HG03571 (cell line): Measurements from ENCODE around the gene GMCL2.

Experiments used
- ATAC-seq: cut with Tn5 transposase; IDR thresholded peaks from one replicate; pipeline ENCODE4 v1.9.1; 2021; ENCODE audit not compliant: unreplicated experiment

GMCL2 gene

DNA sequence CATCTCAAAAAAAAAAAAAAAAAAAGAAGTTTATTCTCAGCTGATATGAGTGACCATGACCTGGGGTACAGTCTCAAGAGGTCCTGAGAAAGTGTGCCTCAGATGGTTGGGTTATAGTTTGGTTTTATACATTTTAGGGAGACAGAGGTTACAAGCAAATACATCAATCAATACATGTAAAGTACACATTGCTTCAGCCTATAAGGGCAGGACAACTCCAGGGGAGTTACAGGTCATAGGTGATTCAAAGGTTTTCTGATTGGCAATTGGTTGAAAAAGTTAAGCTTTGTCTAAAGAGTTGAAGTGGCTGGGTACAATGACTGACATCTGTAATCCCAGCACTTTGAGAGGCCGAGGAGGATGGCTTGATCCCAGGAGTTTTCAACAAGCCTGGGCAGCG is 2.3 kb upstream of the GMCL2 start:
- ATAC-seq = no peak

DNA sequence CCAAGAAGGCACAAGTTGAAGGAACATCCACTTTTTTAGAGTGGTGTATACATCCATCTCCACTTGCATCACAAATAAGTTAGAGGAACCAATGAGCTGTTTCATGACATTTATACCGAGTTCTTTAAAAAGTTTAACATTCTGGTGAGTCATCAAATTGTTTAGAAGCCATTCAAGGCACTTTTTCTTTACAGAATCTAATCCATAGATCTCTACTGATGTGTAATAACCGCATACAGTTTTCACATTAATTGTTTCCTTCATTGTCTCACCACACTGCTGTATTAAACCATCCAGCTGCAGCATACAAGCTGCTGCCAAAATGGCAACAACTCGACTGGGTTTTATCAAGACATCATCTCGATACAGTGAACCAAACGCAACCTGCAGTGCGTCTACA is 744 bp downstream of the GMCL2 start:
- ATAC-seq = no peak

DNA sequence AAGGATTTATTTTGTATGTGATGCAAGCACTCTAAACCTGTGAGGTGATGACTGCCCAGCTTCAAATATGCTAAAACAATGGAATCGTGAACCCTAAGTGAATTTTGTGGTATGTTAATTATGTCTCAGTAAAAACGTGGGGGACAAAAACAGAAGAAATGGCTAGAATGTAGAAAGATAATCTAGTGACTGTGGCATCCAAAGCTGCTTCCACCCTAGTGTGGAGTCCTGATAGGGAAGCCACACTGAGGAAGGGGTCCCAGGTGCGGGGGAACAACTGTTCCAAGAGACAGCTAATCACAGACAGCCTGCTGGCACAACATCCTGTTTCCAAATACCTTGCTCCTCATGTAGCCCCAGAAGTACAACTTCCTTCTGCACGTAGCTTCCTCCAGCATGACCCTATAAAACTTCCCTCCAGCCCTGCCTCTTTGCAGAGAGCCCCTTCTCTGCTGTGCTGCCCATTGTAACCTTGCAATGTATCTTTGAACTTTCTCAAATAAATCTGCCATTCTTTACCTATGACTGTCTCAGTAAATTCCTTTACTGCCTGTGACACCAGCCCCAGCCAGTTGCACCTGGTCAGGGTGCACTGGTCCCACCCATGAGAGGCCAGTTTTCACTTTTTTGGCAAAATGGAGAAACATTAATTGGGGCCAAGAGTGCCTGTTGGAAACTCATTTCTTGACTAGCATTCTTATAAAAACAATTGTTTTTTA is 4.9 kb downstream of the GMCL2 start:
- ATAC-seq = no peak

DNA sequence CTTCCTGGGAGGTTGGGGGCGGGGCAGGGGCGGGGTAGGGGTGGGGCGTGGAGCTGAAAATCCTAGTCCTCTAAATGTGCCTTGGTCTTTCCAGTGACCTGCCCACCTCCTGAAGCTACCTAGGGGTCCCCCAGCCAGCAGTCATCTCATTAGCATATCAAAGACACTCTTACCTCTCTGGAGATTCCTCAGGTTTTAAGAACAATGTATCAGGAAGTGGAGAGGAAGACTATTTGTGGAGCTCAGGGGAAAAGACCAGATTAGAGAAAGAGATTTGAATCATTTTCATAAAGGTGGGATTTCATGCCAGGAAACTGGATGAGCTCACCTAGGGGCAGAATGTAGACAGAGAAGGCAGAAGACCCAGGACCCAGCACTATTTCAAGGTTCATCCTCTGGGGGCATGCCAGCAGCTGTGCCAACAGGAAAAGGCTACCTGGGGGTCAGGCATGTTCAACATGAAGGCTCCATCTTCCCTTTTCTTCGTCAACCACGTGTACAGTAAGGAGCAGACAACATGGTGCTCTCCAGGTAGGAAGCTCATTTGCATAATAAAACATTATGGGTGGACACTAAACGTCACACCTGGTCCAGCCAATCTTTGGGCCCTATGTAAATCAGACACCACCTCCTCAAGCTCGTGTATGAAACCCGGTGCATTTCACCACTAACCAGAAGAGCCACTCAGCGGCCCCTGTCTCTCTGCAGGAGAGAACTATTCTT is 6.9 kb downstream of the GMCL2 start:
- ATAC-seq = no peak

DNA sequence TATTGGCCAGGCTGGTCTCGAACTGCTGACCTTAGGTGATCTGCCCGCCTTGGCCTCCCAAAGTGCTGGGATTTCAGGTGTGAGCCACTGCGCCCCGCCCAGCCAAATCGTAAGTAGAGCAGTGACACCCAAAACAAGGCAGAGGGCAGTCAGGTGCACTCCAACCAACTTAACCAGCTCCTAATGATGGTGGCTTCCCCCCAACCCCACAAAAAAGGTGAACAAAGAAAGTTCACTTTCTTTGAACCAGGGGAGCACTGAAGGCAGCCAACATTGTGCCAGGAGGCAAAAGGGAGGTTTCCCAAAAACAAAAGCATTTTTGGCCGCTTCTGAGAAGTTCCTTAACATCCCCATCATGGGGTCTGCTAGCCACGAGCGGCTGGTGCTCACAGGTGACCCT is 9.6 kb downstream of the GMCL2 start:
- no peak for ATAC-seq

DNA sequence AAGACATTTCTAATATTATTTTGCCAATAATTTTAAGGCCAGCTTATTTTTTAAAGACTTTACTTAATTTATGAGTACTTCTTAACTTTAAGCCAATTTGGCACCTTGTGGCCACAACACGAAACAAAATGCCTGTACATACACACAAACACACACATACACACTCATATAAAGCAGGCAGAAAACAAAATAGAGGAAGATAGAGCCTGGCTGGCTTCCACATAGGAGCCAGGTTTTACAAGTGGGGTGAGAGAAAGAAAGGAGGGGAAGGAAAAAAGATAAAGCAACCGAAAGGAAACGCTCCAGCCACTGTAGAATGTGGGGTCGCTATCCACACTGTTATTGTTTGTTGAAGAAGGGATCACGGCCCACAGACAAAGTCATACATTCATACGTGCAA is 10.4 kb downstream of the GMCL2 start:
- ATAC-seq = no peak

DNA sequence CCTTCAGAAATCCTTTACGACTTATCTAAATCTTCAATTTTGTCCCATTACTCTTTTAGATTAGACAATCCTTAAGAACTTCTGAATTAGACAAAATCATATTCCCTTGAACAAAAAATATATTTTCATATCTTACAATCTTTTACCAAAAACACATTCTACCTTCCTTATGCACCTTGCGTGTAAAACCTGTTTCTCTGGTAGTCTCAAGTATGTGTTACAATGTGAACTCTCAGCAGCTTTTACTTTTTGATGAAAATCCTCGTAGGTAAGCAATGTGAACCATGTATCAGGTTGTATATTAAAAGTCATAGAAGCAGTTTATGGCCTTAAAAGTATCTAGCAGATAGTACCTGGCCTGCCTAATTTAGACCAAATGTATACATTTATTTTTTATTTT is 12.7 kb downstream of the GMCL2 start:
- no peak for ATAC-seq

DNA sequence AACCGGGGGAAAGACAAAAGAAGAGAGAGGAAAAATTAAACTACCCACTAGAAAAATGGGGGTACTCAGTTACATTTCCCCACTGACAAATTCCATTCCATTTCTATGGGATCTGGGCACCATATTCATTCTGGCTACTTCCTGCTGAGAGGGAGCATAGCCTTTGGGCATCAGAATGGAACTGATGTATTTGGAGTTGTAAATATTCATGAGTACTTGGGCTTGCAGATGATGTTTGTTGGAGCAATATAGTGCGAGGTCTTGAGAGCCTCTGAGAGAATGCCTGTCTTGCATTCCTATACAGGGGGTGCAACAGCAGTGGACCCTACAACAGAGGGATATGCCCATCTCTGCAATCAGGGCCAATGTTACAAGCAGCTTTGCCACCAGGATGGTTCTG is 16.7 kb downstream of the GMCL2 start:
- ATAC-seq = no peak

DNA sequence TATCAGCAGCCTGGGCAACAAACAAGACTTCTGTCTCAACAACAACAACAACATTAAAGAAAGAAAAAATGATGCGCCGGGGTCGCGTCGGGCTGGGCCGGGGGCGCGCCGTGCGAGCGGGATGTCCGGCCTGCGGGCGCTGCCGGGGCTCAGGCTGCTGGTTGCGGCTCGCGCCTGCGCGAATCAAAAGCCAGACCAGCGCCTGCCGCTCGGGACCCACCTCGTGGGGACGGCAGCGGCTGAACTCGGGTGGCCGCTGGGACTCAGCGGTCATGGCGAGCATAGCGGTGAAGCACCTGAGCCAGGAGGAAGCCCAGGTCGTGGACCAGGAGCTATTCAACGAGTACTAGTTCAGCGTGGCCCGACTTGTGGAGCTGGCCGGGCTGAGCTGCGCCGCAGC is 21.6 kb downstream of the GMCL2 start:
- ATAC-seq = no peak

DNA sequence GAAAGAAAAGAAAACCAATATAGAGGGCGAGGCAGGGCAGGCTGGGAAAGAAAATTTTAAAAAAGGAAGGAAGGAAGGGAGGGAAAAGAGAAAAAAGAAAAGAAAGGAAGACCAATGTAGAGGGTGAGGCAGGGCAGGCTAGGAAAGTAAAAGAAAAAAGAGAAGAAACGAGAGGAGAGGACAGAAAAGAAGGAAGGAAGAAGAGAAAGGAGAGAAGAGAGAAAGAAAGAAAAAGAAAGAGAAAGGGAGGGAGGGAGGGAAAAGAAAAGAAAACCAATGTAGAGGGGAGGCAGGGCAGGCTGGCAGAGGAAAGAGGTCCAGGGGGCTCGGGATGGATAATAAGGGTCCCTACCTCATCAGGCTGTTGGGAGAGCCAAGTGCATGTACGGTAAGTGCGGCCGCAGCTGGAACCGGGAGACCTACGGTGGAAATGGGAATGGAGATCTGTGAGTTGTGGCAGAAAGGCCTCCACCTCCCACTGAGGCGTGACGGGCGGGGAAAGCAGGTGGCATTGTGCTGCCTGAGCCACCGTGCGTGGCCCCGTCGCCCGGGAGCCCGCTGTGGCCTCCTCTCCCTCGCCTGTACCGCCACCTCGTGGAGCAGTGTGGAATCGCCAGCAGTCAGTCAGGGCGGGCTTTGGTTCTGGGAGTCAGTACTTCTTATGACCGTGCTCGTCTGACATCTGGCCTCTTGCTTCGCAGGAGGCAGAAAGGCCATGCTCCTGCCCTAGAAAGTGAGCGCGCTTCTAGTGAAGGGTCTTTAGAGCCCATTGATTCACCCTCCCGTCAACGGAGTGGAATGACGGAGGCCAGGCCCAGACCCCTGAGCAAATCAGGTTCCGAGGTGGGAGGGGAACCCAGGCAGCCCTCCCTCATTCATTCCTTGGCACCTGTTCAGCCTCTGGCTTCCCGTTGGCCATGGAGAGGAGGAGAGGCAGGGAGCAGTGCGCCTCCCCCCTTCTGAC is 23.1 kb downstream of the GMCL2 start:
- peak; percentile 83 for ATAC-seq

DNA sequence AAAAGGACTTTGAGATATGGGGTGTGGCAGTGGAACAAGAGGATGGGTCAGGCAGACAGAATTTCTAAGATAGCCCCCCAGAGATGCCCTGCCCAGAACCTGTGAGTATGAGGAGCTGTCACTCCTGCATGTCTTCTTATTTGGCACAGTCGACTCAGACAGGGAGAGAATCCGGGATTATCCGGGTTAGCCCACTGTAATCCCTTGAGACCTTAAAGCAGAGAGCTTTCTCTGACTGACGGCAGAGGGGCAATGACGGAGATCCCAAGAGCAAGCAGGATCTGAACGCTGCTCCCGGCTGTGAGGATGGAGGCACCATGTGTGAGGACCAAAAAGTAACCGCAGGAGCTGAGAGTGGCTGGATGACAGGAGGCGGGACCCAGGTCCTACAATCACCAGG is 24.7 kb downstream of the GMCL2 start:
- no peak for ATAC-seq

DNA sequence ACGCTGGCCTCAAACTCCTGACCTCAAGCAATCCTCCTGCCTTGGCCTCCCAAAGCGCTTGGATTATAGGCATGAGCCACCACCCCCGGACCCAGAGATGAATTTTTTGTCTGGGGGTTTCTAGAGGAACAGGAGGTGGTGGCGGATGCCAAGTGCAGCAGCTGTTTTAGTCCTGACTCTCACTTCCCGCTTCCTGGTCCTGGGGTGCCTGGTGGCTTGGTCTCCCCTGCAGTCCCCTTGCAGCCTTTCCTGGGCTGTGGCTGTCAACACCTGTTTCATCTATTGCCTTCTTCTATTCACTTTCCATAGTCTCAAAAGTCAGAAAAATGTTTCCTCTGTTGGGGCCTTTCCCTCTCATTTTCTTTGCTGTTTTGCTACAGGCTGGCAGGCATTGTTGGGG is 27.0 kb downstream of the GMCL2 start:
- ATAC-seq = no peak

DNA sequence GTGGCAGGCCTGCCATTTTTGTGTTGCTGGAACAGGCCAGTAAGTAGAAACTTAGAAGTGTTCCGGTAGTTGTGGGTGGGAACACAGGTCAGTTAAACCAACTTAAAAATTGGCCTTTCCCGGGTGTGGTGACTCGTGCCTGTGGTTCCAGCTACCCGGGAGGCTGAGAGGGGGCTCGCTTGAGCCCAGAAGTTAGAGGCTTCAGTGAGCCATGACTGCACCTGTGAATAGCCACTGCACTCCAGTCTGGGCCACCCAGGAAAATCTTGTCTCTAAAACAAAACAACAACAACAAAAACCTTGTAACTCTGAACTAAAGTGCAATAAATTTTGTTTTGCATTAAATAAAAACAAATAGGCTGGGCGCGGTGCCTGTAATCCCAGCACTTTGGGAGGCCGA is 32.1 kb downstream of the GMCL2 start:
- ATAC-seq = no peak

DNA sequence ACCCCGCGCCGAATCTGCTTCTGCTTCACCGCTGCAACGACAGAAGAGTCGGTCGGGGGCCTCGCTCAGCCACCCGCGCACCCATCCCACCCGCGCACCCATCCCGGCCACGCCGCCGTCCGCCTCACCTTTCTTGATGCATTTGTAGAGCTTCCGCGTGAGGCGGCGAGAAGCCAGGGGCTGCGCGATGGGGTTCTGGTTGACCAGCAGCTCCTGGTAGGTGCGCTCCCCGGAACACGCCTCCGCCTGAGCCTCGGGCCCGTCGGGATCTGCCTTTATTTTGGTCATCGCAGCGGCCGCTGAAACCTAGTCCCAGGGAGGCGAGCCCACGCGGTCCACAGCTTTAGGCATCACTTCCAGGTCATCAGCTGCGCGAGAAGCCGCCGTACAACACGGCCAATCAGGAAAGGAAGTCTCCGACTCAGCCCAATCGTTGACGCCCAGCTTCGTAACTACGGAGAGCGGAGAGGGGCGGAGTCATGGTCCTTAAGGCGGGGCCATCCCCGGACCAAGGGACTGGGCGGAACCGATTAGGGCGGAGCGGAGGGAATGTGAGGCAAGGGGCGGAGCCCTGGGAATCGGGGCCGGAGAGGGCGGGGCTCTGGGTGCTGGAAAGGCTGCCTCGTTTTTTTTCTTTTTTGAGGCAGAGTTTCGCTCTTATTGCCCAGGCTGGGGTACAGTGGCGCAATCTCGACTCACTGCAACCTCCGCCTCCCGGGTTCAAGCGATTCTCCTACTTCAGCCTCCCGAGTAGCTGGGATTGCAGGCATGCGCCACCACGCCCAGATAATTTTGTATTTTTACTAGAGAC is 33.4 kb downstream of the GMCL2 start, which contains the start of gene NHP2:
Gene NHP2, minus strand, starts transcription at position 356 of the 811 bp plus-strand sequence. Its CDS starts 68 bp downstream, at position 288.
- peak; percentile 99 for ATAC-seq

DNA sequence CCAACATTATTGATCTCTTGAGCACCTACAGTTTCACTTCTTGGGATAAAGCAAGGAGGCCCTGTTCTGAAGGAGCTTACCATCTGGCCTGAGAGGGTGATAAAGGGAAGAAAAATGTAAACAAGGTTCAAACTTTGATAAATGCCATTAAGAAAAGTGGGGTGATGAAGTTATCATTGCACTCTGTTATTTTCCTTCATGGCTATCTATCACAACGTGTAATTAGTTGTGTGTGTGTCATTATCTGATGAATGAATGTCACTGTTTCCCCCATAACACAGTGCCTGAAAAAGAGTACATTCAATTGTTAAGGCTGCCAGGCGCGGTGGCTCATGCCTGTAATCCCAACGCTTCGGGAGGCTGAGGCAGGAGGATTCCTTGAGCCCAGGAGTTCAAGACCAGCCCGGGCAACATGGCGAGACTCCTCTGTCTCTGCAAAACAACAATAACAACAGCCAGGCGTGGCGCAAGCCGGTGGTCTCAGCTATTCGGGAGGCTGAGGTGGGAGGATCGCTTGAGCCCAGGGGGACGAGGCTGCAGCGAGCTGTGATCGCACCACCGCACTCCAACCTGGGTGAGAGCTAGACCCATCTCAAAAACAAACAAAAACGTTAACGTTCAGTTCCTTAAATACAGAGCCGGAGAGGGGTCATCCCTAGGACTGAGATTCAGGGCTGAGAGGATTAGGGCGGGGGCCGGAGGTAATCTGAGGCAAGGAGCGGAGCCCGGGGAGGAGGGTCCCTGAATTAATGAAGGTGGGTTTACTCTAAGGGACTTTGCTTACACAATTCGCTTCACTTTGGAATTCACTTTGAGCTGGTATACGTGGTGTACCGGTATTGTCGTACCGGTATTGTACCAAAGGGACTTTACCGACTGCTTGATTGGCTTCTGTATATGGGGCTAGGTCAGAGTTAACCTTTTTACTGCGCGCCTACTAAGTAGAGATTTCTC is 34.4 kb downstream of the GMCL2 start:
- no peak for ATAC-seq

DNA sequence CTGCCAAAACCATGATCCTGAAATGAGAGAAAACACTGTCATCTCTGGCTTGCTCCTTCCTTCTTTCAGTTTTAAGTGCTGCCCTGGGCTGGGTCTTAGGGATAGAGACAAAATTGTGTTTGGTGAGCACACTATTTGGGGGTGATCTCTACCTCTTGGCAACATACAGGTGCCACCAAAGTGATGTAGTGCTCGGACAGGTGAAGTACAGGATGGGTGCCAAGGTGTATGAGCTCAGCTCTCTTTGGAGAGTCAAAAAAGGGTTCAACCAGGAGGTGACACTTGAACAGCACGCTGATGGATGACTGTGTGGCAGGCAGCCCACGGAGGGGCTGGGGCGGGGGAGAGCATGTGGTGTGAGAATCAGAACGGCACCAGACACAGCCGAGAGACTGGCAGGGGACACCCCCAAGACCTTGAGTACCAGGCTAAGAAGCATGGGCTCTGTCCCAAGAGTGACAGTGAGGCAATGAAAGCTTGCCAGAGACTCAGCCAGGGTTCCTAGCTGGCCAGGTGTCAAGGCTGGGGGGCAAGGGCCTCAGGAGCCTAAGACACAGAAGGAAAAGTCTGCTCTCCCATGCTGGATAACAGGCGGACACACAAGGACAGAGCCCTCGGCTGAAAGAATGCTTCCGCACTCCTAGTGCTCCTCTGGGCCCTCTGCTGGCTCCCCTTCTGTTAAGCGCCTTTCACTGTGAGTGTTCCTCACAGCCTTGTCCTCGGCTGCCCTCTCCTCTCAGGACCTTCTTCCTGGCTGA is 36.0 kb downstream of the GMCL2 start:
- ATAC-seq = no peak

DNA sequence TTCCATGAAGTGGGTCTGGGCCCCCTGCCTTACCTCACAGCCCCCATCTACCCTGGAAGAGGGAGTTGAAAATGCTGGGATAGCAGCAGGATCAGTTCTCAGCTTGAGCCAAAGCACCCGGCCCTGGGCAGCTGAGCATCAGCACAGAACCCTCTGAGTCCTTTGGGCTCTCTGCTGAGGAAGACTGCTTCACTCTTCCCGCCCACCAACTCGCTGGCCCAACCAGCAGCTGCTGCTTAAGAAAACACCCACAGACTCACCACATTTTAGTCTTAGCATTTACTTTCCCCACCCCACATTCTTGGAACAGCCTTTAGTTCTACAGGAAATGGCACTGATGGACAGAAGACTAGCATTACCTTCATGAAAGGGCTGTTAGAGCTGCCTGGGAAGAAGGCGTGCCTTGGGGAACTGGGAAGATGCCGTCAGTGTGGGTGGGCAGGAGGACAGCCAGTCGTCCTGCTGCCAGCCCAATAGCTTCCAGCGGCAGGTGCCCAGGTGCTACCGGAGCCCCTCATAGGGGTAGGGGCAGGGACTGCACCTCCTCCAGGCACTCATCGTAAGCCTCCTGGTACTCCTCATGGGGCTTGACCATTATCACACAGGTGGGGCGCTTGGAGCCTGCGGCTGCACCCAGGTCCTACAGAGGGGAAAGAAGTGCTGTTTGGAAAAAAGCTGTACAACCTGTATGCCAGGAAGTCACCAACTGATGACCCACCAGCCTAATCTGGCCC is 37.8 kb downstream of the GMCL2 start:
- no peak for ATAC-seq

DNA sequence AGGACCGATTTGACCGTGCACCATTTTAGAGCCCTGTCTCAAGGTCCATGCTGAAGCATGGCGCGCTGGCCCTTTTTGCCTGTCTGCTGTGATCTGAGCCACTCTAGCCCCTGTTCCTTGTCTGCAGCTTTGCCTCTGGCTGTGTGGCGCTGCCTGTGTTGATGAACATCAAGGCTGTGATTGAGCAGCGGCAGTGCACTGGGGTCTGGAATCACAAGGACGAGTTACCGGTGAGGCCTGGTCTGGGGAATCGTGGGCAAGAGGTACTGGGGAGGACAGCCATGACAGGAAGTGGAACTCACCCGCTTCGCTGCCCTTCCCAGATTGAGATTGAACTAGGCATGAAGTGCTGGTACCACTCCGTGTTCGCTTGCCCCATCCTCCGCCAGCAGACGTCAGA is 39.8 kb downstream of the GMCL2 start:
- ATAC-seq = no peak
